Bone marrow (tissue), 2 donors: ENCODE data around the gene ERBB4.

Experiments used
- DNase-seq, 2 donors: peaks; one replicate each; lab custom pipeline; 2025; lab: John Stamatoyannopoulos, UW

Gene ERBB4

GRCh38 chr2:212538305-212539071 lies at the start of gene ERBB4:
Gene ERBB4 (minus strand): TSS chr2:212538802. CDS start chr2:212538530, 272 bp downstream.
- no peak for DNase-seq

- no peak for DNase-seq
These were observed 41.5 kb upstream of the ERBB4 start for GRCh38 chr2:212580117-212580516.

GRCh38 chr2:212556296-212556695 lies 17.7 kb upstream of the ERBB4 start:
- DNase-seq: no peak

DNA sequence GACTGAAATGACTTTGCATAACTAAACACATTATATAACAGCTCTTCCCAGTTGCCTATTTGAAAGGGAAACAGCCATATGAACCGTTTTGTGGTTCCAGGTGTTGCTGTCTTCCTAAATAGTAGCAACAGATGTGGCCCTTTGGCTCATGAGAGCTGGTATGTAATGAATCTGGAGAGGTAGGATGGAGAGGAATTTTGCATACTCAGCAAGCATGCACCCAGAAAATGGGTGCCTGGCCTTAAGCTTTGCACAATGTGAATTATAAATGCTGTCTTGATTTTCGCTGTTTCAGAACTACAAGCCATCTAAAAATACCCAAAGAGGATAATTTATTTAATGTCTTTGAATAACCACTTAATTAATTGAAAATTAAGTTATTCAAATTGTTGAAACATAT lies 15.6 kb upstream of the ERBB4 start:
- DNase-seq: no peak

GRCh38 chr2:212549941-212550340 lies 11.3 kb upstream of the ERBB4 start:
- DNase-seq: no peak

GRCh38 chr2:212549463-212549862 lies 10.9 kb upstream of the ERBB4 start:
- no peak for DNase-seq

DNA sequence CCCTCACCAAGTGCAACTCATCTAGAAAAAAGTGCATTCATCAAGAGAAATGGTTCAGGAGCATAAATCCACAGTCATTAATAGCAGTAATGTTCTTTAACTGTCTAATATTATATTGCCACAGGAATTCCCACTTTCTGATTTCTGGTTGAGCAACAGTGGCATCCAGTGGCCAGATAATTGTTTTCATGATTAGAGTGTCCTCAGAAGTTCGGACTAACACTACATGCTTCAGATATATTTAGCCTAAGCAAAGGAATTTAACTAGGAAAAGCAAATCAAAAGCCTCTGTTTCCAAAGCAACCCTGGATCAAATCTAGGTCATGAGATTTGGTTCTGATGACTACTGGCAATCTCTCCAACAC lies 9.8 kb upstream of the ERBB4 start:
- no peak for DNase-seq

DNA sequence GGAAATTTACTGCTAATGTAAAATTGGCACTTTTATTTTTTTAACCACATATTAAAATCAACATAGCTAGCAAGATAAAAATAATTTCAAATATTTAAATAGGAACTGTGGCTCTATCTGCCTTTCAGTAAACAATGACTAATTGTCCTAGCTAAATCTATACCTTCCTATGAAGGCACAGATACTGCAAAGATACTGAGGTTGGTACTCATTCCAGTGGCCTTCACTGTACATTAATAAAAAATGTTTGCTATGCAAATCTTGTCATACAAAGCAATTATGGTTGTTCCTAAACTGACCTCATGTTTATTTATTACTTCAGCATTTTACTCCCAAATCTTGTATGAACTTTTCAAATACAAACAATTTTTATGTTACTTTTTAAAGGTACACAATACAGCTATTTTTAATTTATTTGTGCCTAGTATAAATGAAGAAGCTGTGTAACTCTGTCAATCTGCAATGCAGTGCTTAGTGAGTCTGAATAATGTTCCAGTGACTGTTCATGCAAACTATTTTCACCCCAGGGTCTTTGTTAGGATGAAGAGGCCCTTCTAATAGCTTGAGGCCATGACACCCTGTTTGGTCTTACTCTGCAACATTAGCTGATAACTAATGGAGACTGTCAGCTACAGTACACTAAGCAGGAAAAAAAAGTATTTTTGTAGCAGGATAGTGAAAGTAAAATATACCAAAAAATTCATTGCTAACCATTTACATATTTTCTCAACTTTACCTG lies 9.3 kb upstream of the ERBB4 start:
- DNase-seq: no peak

GRCh38 chr2:212546669-212547068 lies 8.1 kb upstream of the ERBB4 start:
- DNase-seq: no peak

DNA sequence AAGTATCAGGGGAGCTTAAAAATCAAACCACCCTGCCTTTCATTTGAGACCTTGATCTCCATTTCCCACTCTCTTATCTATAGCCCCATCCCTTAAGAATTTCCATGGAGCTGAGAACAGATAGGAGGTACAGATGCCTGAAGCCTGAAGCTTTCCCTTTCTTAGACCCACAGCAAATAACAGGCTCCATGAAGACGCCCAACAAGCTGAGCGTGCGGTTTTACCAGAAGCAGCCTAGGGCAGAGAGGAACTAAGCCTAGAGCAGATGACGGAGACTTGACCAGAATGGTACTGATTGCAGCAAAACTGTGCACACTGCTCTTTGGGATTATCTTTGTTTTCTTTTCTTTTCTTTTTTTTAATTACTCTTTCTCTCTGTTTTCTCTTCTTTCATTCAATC lies 1.7 kb upstream of the ERBB4 start:
- DNase-seq: no peak

GRCh38 chr2:212539072-212539880 lies 674 bp upstream of the ERBB4 start:
- DNase-seq: no peak

DNA sequence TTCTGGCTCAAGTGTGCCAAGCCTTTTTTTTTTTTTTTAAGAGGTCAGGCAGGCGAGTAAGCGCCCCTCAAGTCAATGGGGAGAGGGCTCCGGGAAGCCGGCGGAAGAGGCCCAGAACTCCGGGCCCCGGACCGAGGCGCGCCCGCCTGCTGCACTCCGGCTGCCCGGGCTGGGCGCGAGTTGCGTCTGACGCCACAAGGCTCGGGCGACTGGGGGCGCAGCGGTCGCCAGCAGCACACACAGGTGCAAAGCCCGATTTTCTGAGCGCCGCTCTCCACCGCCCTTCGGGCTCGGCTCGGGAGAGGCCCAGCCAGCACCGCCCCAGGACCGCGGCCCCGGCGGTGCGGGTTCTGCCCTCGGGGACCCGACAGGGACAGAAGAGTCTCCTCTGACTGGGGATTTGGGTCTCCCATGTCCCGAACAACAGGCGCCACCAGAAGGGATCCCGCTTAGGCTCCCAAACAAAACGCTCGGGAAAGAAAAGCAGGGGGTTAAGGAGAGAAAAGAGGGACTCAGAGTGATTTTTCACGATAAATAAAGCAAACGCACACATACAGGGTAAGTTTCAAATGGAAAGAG lies 787 bp downstream of the ERBB4 start:
- DNase-seq: no peak

DNA sequence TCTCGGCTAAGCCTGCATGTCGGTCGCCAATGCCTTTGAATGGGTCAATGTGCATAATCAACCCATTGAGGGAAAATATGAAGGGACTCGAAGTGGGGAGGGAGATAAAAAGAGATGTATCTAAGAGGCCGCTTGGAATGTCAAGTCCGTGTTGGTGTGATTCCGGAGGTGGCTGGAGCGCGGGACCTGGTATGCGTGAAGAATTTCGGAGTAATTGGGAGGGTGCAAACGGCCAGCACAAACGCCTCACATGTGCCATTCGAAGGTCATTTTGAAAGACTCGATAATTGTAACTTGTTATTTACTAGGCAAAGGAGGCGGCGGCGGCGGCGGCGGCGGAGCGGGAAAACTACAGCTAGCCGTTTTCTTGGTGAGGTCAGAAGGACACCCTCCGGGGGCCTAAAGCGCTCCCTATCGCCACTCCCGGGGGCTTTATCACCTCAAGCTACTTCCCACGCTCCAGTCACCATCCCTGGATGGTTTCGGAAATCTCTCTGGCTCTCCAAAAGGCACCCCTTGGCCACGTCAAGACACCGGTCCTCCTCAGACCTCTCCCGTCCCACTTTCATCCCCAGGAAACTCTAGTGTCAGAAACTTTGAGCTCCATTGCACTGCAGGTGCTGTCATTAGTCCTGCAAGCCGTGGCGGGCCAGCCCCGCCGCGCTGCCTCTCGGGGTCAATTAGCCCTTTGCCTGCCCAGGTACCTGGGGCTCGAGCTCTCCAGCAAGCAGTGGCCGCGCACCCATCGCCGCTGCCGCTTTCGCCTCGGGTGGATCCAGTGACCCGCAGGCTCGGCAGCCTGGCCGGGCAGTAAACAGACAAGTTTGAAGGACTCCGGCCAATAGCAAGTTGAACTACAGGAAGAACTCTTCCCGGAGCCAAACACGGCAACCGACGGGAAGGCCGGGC lies 1.5 kb downstream of the ERBB4 start:
- DNase-seq: no peak

GRCh38 chr2:212535996-212536816 lies 2.4 kb downstream of the ERBB4 start:
- no peak for DNase-seq

- no peak for DNase-seq
These were observed 4.3 kb downstream of the ERBB4 start for GRCh38 chr2:212534336-212534735.

DNA sequence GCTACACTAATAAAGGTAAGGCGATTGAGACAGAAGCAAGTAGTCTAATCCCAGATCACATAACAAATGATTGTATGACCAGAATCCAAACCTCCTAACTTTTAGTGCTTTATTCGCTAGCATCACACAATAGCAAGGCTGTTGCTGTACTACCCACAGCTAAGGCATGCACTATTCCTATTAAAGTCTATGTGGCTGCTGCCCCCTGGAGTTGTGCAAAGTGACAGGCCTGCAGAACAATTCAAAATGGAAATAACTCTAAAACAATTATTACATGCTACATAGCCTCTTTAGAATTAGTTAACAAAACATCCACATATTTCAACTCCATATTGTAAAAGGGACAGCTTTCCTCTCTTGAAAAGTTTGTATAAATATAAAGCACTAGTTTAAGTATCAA lies 6.0 kb downstream of the ERBB4 start:
- no peak for DNase-seq

- DNase-seq: no peak
These were observed 6.5 kb downstream of the ERBB4 start for GRCh38 chr2:212532087-212532486.

- DNase-seq: no peak
These were observed 7.1 kb downstream of the ERBB4 start for GRCh38 chr2:212531499-212531898.

DNA sequence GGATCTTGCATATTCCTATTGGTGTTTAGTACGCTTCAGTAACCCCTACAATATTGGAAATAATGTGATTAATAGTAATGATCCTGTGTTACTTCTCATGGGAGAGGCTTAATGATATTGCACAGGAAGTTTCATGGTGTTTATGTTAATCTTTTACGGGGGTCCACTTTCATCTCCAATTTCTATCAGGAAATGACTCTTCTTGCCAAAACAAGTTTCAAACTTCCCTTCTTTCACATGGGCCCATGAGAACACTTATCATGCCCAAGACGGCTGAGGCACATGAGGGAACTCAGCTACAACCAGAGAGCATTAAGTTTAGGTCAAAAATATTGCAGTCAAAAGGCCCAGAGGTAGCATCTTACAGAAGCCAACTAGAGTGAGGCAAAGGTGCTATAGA lies 7.6 kb downstream of the ERBB4 start:
- DNase-seq: no peak

- DNase-seq: no peak
These were observed 8.2 kb downstream of the ERBB4 start for GRCh38 chr2:212530373-212530772.
